OCI-LY3 (cell line): ENCODE data around the gene SNAI1.

Experiments
- H2AFZ ChIP-seq: fragments of 200-600, 300-600 bp; shearing (Covaris generic); 2 replicates; pipeline ENCODE4 v1.6.0; 2014; ENCODE audit warnings: antibody characterized with exemption, low read depth, low read length
- H3K27ac ChIP-seq: fragments of 200-600, 300-600 bp; sonication (generic); 2 replicates; pipeline ENCODE4 v1.5.1; 2014; ENCODE audit warnings: mild to moderate bottlenecking, low read length, moderate library complexity, mixed read lengths
- H3K27me3 ChIP-seq: fragments of 200-600, 300-600 bp; sonication (generic); 2 replicates; pipeline ENCODE4 v1.6.1; 2014; ENCODE audit warnings: low read depth, low read length, mixed read lengths
- H3K36me3 ChIP-seq: fragments of 200-600, 300-600 bp; sonication (generic); replicated peaks from 2 replicates; pipeline ENCODE3; 2014; ENCODE audit warnings: low read depth, low read length, mixed read lengths
- H3K4me1 ChIP-seq: fragments of 300-600, 200-600 bp; sonication (generic); 2 replicates; pipeline ENCODE4 v1.6.1; 2014; ENCODE audit warnings: low read length, mixed read lengths
- H3K4me2 ChIP-seq: fragments of 200-600, 300-600 bp; sonication (generic); 2 replicates; pipeline ENCODE4 v1.6.1; 2014; ENCODE audit warnings: low read length, mixed read lengths
- H3K4me3 ChIP-seq: fragments of 300-600, 200-600 bp; sonication (generic); 2 replicates; pipeline ENCODE4 v1.5.1; 2014; ENCODE audit warnings: antibody characterized with exemption, mild to moderate bottlenecking, low read length, moderate library complexity
- H3K79me2 ChIP-seq: fragments of 300-600, 200-600 bp; shearing (Covaris generic); 2 replicates; pipeline ENCODE4 v1.6.1; 2014; ENCODE audit warnings: mild to moderate bottlenecking, low read length, mixed read lengths
- H3K9ac ChIP-seq: fragments of 300-600, 200-600 bp; shearing (Covaris generic); 2 replicates; pipeline ENCODE4 v1.6.0; 2014; ENCODE audit warnings: mild to moderate bottlenecking, low read length, moderate library complexity
- H3K9me3 ChIP-seq: fragments of 200-600, 300-600 bp; shearing (Covaris generic); 2 replicates; pipeline ENCODE4 v1.6.1; 2014; ENCODE audit warnings: low read length, mixed read lengths; ENCODE audit not compliant: insufficient read depth
- H4K20me1 ChIP-seq: fragments of 200-600, 300-600 bp; sonication (generic); 2 replicates; pipeline ENCODE4 v1.6.1; 2016; ENCODE audit warnings: low read length, mixed read lengths; ENCODE audit not compliant: insufficient read depth
- CTCF ChIP-seq: fragments of 200-600, 300-600 bp; sonication (generic); IDR thresholded peaks from 2 replicates; pipeline ENCODE4 v1.5.1; 2014; ENCODE audit warnings: antibody characterized with exemption, low read length, low read depth
- EZH2phosphoT487 ChIP-seq: fragments of 200-600 bp; shearing (Covaris generic); IDR thresholded peaks from 2 replicates; pipeline ENCODE4 v1.6.1; 2018; ENCODE audit warnings: antibody characterized with exemption, mixed run types, low read depth

The SNAI1 gene

GRCh38 chr20:49982072-49982345 lies 771 bp upstream of the SNAI1 start:
- no peak for TF ChIP-seq CTCF
- no peak for TF ChIP-seq EZH2phosphoT487
- peak overlapping the region; percentile 5 for H3K27ac ChIP-seq

GRCh38 chr20:49983123-49983847 lies 505 bp downstream of the SNAI1 start:
- H3K4me2 ChIP-seq: peak overlapping the region; percentile 94
- H2AFZ ChIP-seq: no peak overlapping the region
- H3K4me3 ChIP-seq: peak overlapping the region; percentile 79
- TF ChIP-seq CTCF: no peak
- TF ChIP-seq EZH2phosphoT487: no peak
- peaks cover 11% of the 10 kb centered on the region for H3K36me3 ChIP-seq
- H3K9ac ChIP-seq: peak overlapping the region; percentile 71
- H3K27ac ChIP-seq: no peak overlapping the region
- H3K79me2 ChIP-seq: no peaks in the 10 kb centered on the region
- H3K4me1 ChIP-seq: peaks cover 35% of the 10 kb centered on the region
- peaks cover 4% of the 10 kb centered on the region; the same call in 1 of the 2 replicates for H3K27me3 ChIP-seq
- H3K9me3 ChIP-seq: no peaks in the 10 kb centered on the region
- H4K20me1 ChIP-seq: no peaks in the 10 kb centered on the region

More at GRCh38 chr20:49982072-49982345, 771 bp upstream of the SNAI1 start:
- no peaks in the 10 kb centered on the region for H4K20me1 ChIP-seq
- peaks cover 7% of the 10 kb centered on the region for H3K36me3 ChIP-seq
- H3K4me3 ChIP-seq: peak overlapping the region; percentile 68
- H2AFZ ChIP-seq: peak overlapping the region; percentile 34; the same call in 1 of the 2 replicates
- H3K79me2 ChIP-seq: no peaks in the 10 kb centered on the region
- H3K9ac ChIP-seq: peak overlapping the region; percentile 54
- peaks cover 41% of the 10 kb centered on the region for H3K4me1 ChIP-seq
- H3K4me2 ChIP-seq: peak overlapping the region; percentile 73
- H3K27me3 ChIP-seq: peaks cover 4% of the 10 kb centered on the region; the same call in 1 of the 2 replicates
- no peaks in the 10 kb centered on the region for H3K9me3 ChIP-seq

- Histone ChIP-seq H3K4me3 (no peak overlapping the region), H3K9me3 (no peaks in the 10 kb centered on the region), H3K36me3 (peaks cover 13% of the 10 kb centered on the region), H3K27me3 (peaks cover 4% of the 10 kb centered on the region; the same call in 1 of the 2 replicates), H2AFZ (no peak overlapping the region), H3K27ac (no peak overlapping the region), H3K9ac (no peak overlapping the region), H3K4me2 (0 out of 2 replicates have a peak overlapping the region, but pooled peaks have one; percentile 94), H4K20me1 (no peaks in the 10 kb centered on the region), H3K79me2 (no peaks in the 10 kb centered on the region), H3K4me1 (peaks cover 31% of the 10 kb centered on the region)
- TF ChIP-seq EZH2phosphoT487 (no peak), CTCF (no peak)
These were observed 1.1 kb downstream of the SNAI1 start for GRCh38 chr20:49983848-49984408.

GRCh38 chr20:49984426-49985153 lies 1.8 kb downstream of the SNAI1 start:
- peaks cover 4% of the 10 kb centered on the region; the same call in 1 of the 2 replicates for H3K27me3 ChIP-seq
- TF ChIP-seq CTCF: no peak
- TF ChIP-seq EZH2phosphoT487: no peak
- H2AFZ ChIP-seq: no peak overlapping the region
- H3K4me2 ChIP-seq: no peak overlapping the region
- H3K79me2 ChIP-seq: no peaks in the 10 kb centered on the region
- no peaks in the 10 kb centered on the region for H3K9me3 ChIP-seq
- H4K20me1 ChIP-seq: no peaks in the 10 kb centered on the region
- H3K4me1 ChIP-seq: peaks cover 26% of the 10 kb centered on the region
- H3K4me3 ChIP-seq: no peak overlapping the region
- no peak overlapping the region for H3K27ac ChIP-seq
- no peak overlapping the region for H3K9ac ChIP-seq
- peaks cover 13% of the 10 kb centered on the region for H3K36me3 ChIP-seq
